GM23248 (cell line): Measurements from ENCODE around the gene PLXNA1. TPM values are rescaled to one million over a fixed set of nuclear protein-coding genes. Genes with fewer than 3 reads are reported as not detected.

Source experiments
- DNase-seq: peaks from one replicate; pipeline ENCODE4 v3.0.0-alpha.2; 2015
- H2AFZ ChIP-seq: fragments of 200-600 bp; sonication (generic); 2 replicates; pipeline ENCODE4 v1.6.1; 2016; ENCODE audit warnings: antibody characterized with exemption
- H3F3A ChIP-seq: fragments of 200-600 bp; sonication (generic); 2 replicates; pipeline ENCODE4 v1.6.1; 2016; ENCODE audit warnings: mild to moderate bottlenecking, antibody characterized with exemption, mixed run types; ENCODE audit not compliant: insufficient read depth
- H3K27ac ChIP-seq: fragments of 200-600 bp; sonication (generic); 2 replicates; pipeline ENCODE4 v1.5.1; 2016; ENCODE audit warnings: mild to moderate bottlenecking
- H3K27me3 ChIP-seq: fragments of 200-600 bp; sonication (generic); replicated peaks from 2 replicates; pipeline ENCODE4 v1.6.1; 2016; ENCODE audit warnings: mild to moderate bottlenecking; ENCODE audit not compliant: insufficient read depth
- H3K36me3 ChIP-seq: fragments of 200-600 bp; sonication (generic); 2 replicates; pipeline ENCODE4 v1.6.1; 2016; ENCODE audit warnings: low read depth, mild to moderate bottlenecking
- H3K4me1 ChIP-seq: fragments of 200-600 bp; sonication (generic); 2 replicates; pipeline ENCODE4 v1.6.1; 2016; ENCODE audit warnings: mild to moderate bottlenecking; ENCODE audit not compliant: insufficient read depth
- H3K4me2 ChIP-seq: fragments of 200-600 bp; sonication (generic); one replicate; pipeline ENCODE4 v1.6.1; 2016; ENCODE audit warnings: mild to moderate bottlenecking; ENCODE audit not compliant: unreplicated experiment
- H3K4me3 ChIP-seq: fragments of 200-600 bp; sonication (generic); 2 replicates; pipeline ENCODE4 v1.5.1; 2016; ENCODE audit warnings: mild to moderate bottlenecking
- H3K79me2 ChIP-seq: fragments of 200-600 bp; sonication (generic); 2 replicates; pipeline ENCODE4 v1.6.1; 2016; ENCODE audit warnings: mild to moderate bottlenecking; ENCODE audit not compliant: insufficient read depth
- H3K9ac ChIP-seq: fragments of 200-600 bp; sonication (generic); 2 replicates; pipeline ENCODE4 v1.6.1; 2016; ENCODE audit warnings: mild to moderate bottlenecking
- H3K9me2 ChIP-seq: fragments of 200-600 bp; sonication (generic); 2 replicates; pipeline ENCODE4 v1.6.1; 2016; ENCODE audit warnings: mixed run types, mild to moderate bottlenecking, moderate library complexity; ENCODE audit not compliant: insufficient read depth
- H3K9me3 ChIP-seq: fragments of 200-600 bp; sonication (generic); one replicate; pipeline ENCODE4 v1.6.1; 2017; ENCODE audit warnings: low read depth
- H4K20me1 ChIP-seq: fragments of 200-600 bp; sonication (generic); 2 replicates; pipeline ENCODE4 v1.6.0; 2016; ENCODE audit not compliant: insufficient read depth
- EZH2 ChIP-seq: fragments of 200-600 bp; sonication (generic); IDR thresholded peaks from 2 replicates; pipeline ENCODE4 v1.6.1; 2018; ENCODE audit warnings: antibody characterized with exemption, mild to moderate bottlenecking; ENCODE audit not compliant: insufficient read depth, poor library complexity, severe bottlenecking
- EZH2phosphoT487 ChIP-seq: fragments of 200-600 bp; sonication (generic); IDR thresholded peaks from 2 replicates; pipeline ENCODE4 v1.6.1; 2018; ENCODE audit warnings: antibody characterized with exemption, moderate library complexity, mild to moderate bottlenecking, low read depth; ENCODE audit not compliant: insufficient read depth
- WGBS, 2 experiments: methylation state at CpG; one replicate each; pipeline ENCODE4 v1.1.6; 2015 to 2017; ENCODE audit warnings: low lambda C conversion rate in 2 of 2, low coverage in 1 of 2; ENCODE audit errors: missing lambda C conversion rate in 2 of 2; 5-methylcytosine and 5-hydroxymethylcytosine counted together
- in situ Hi-C: fragments of 300-500 bp; cut with MboI; formaldehyde crosslinking; loops from 2 replicates; pipeline ENCODE4 v1.15.0; 2020
- polyA plus RNA-seq: library from polyadenylated mRNA; unstranded; fragments of >200 nt; fragmentation: Nextera tagmentation; extraction: Ambion mirVana; gene quantifications from 2 replicates; pipeline ENCODE4 v1.2.1, GENCODE V29; 2016
- total RNA-seq: library from RNA; depleted of rRNA; stranded (reverse); fragments of >200 nt; shearing (Covaris generic); gene quantifications from 2 replicates; pipeline ENCODE4 v1.2.3, GENCODE V29; 2014

The PLXNA1 gene
- total and polyA plus RNA-seq, 2 experiments from 2014 or later = 13.4 to 84.7 TPM

DNA sequence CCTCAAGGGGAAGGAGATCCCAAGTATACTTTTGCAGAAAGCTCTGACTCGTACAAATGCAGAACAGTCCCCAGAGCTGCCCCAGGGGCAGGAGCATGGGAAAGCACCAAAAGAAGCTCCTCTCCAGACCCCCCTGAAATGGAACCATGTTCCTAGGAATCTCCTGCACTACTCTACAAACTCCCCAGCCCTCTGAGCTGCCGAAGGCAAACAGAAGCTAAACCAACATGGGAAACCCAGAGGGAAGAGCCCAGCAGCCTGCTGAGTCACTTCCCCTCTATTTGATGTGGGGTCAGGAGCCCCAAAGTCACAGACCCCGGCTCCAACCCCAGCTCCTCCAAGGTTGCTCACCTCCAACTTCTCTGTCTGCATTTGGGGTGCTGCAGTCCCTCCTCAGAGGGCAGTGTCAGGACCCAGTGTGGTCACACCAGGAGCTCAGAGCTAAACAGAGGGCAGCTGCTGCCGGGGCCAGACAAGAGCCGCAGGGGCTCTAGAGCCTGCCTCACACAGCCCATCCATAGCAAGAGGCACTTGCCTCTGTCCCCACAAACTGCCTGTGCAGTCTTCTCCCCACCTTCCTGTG lies 3.8 kb upstream of the PLXNA1 start:
- no peak for TF ChIP-seq EZH2phosphoT487
- no peak for TF ChIP-seq EZH2
- H3K4me2 ChIP-seq = no peak overlapping the region
- no peaks in the 10 kb centered on the region for H4K20me1 ChIP-seq
- H3K4me3 ChIP-seq = no peak overlapping the region
- no peaks in the 10 kb centered on the region for H3K27me3 ChIP-seq
- H3K9me3 ChIP-seq = no peaks in the 10 kb centered on the region
- WGBS, 2 experiments = 78 to 79% methylated on average over 4 to 5 of the region's 5 CpGs
- H3K9me2 ChIP-seq = no peaks in the 10 kb centered on the region
- no peaks in the 10 kb centered on the region for H3F3A ChIP-seq
- no peak overlapping the region for H2AFZ ChIP-seq
- DNase-seq = no peak
- H3K79me2 ChIP-seq = peaks cover 7% of the 10 kb centered on the region
- no peaks in the 10 kb centered on the region for H3K4me1 ChIP-seq
- H3K9ac ChIP-seq = no peak overlapping the region
- no peak overlapping the region for H3K27ac ChIP-seq
- in situ Hi-C loops = loop anchor here (5.0 to 10.0 kb wide), 2 partner anchors 227 to 476 kb away; no protein-coding TSS in a partner anchor
- H3K36me3 ChIP-seq = no peaks in the 10 kb centered on the region

DNA sequence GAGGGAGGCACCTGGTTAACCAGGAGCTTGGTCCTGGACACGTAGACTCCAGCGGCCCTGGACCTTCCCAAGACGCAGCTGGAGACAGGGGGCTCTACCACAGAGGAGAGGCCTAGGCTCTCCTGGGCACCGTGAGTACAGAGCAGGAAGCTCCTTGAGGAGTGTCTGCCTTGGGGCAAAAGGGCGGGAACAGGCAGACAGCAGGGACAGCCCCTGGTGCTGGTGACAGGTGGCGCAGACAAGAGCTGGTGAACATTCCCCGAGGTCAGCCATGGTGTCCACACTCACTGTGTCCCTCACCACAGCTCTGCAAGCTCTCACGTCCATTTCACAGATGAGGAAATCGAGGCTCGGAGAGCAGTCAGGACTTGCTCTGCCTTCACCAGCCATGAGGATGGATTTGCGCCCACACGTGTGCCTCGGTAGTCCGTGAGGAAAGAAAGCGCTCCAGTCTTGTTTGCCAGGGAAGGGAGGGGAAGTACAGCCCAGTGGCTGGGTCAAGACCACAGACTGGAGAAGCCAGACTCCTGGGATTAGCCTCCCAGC lies 2.6 kb upstream of the PLXNA1 start:
- no peak overlapping the region for H2AFZ ChIP-seq
- no peak overlapping the region for H3K27ac ChIP-seq
- H4K20me1 ChIP-seq = no peaks in the 10 kb centered on the region
- H3K4me2 ChIP-seq = no peak overlapping the region
- no peak for DNase-seq
- H3K9me2 ChIP-seq = no peaks in the 10 kb centered on the region
- H3K9me3 ChIP-seq = no peaks in the 10 kb centered on the region
- no peak overlapping the region for H3K4me3 ChIP-seq
- no peak overlapping the region for H3K9ac ChIP-seq
- WGBS, 2 experiments = 84 to 90% methylated on average over 15 of the region's 15 CpGs
- H3K4me1 ChIP-seq = peaks cover under 1% of the 10 kb centered on the region; the same call in 1 of the 2 replicates
- no peaks in the 10 kb centered on the region for H3K36me3 ChIP-seq
- no peaks in the 10 kb centered on the region for H3K27me3 ChIP-seq
- TF ChIP-seq EZH2phosphoT487 (no peak), EZH2 (no peak)
- peaks cover 19% of the 10 kb centered on the region for H3K79me2 ChIP-seq
- no peaks in the 10 kb centered on the region for H3F3A ChIP-seq
- in situ Hi-C loops = no loop called here

DNA sequence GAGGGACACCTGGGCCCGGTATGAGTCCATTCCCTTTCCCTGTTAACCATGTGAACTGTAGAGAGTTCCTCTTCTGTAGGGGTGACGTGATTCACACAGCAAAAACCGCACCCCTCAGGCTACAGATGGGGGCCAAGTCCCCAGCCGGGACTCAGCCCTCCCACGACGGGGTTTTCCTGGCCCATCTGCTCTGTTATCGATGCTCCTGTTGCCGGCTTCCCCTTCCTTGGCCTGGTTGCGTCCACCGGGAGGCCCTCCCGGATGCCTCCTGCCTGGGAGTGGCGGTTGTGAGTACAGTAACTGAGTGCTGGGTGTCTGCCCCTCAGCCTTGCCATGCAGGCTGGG lies 817 bp upstream of the PLXNA1 start:
- H3K79me2 ChIP-seq = peaks cover 36% of the 10 kb centered on the region
- peaks cover 11% of the 10 kb centered on the region for H3K4me1 ChIP-seq
- H3K9me3 ChIP-seq = no peaks in the 10 kb centered on the region
- TF ChIP-seq EZH2 = no peak
- TF ChIP-seq EZH2phosphoT487 = no peak
- H3K9ac ChIP-seq = peak overlapping the region; percentile 70
- peak; percentile 58 for DNase-seq
- H3F3A ChIP-seq = no peaks in the 10 kb centered on the region
- 0 out of 2 replicates have a peak overlapping the region, but pooled peaks have one; percentile 5 for H3K27ac ChIP-seq
- peak overlapping the region; percentile 83 for H2AFZ ChIP-seq
- no peaks in the 10 kb centered on the region for H3K27me3 ChIP-seq
- peak overlapping the region; percentile 63 for H3K4me2 ChIP-seq
- WGBS, 2 experiments = 4% methylated on average over 11 to 12 of the region's 12 CpGs
- in situ Hi-C loops = no loop called here
- no peaks in the 10 kb centered on the region for H3K36me3 ChIP-seq
- no peaks in the 10 kb centered on the region for H3K9me2 ChIP-seq
- peak overlapping the region; percentile 68 for H3K4me3 ChIP-seq
- peaks cover 4% of the 10 kb centered on the region; the same call in 1 of the 2 replicates for H4K20me1 ChIP-seq

DNA sequence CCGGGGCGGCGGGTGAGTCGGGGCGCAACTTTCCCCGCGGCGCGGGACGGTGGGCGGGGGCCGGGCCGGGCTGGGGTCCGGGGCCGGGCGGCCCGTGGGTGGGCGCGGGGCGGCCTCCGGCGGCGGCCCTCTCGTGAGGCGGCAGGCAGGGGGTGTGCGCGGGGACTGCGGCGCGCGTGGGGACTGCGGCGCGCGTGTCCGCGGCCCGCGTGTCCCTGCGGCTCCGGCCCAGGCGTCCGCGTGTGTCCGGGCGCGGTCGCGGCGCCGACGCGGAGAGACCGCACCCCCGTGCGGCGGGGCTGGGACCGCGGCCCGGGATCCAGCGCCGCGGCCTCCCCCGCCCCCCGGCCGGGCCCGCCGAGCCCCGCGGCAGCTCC lies 349 bp downstream of the PLXNA1 start:
- Histone ChIP-seq H3K9me3 (no peaks in the 10 kb centered on the region), H2AFZ (no peak overlapping the region), H3K79me2 (peaks cover 48% of the 10 kb centered on the region), H3K4me2 (no peak overlapping the region), H3K4me1 (peaks cover 11% of the 10 kb centered on the region), H3K9me2 (no peaks in the 10 kb centered on the region), H3K4me3 (peak overlapping the region; percentile 95), H3K9ac (peak overlapping the region; percentile 85), H4K20me1 (peaks cover 4% of the 10 kb centered on the region; the same call in 1 of the 2 replicates), H3K36me3 (no peaks in the 10 kb centered on the region), H3F3A (no peaks in the 10 kb centered on the region), H3K27me3 (no peaks in the 10 kb centered on the region), H3K27ac (no peak overlapping the region)
- in situ Hi-C loops = no loop called here
- TF ChIP-seq EZH2phosphoT487 = no peak
- TF ChIP-seq EZH2 = no peak
- DNase-seq = peak; percentile 56
- 2 to 4% methylated on average over 8 to 38 of the region's 70 CpGs for WGBS, 2 experiments
